HCT116 (cell line): ENCODE results near the gene MORF4L1. TPM values are rescaled to one million over a fixed set of nuclear protein-coding genes. Genes with fewer than 3 reads are reported as not detected.

ENCODE experiments used
- ATAC-seq: fragments of 200-7000 bp; cut with Tn5 transposase; 2 replicates; pipeline ENCODE4 v1.9.1; 2020; ENCODE audit warnings: mild to moderate bottlenecking, moderate library complexity
- BruUV-seq: library from RNA; stranded (reverse); fragments of 400-500 nt; replicated peaks from 2 replicates; lab custom pipeline; 2021; lab: Mats Ljungman, UMichigan
- CTCF ChIA-PET: fragments of 300-600 bp; sonication (Branson Sonifier 250); formaldehyde crosslinking; loops from one replicate; lab custom pipeline; 2021; ENCODE audit warnings: antibody characterized with exemption; lab: Charles Lee
- POLR2A ChIA-PET: fragments of 300-600, 350-600 bp; sonication (Branson Sonifier 250); formaldehyde crosslinking; loops from one replicate; lab custom pipeline; 2021; ENCODE audit warnings: antibody characterized with exemption; lab: Charles Lee
- RAD21 ChIA-PET, 2 experiments: fragments of 300-600 bp; sonication (Branson Sonifier 250); formaldehyde crosslinking; loops; one replicate each; lab custom pipeline; 2023; ENCODE audit warnings: low total read pairs in 2 of 2; ENCODE audit not compliant: uncharacterized antibody in 2 of 2, unreplicated experiment in 2 of 2, low non-redundant PET in 1 of 2; lab: Charles Lee
- DNase-seq: peaks from one replicate; pipeline ENCODE4 v3.0.0-alpha.2; 2010; ENCODE audit warnings: low read depth, low spot score
- H2AFZ ChIP-seq: fragments of 200-600 bp; shearing (Covaris generic), sonication (generic); 2 replicates; pipeline ENCODE4 v1.6.1; 2017; ENCODE audit warnings: low read depth, mixed run types, mixed read lengths, antibody characterized with exemption, low read length; ENCODE audit not compliant: poor library complexity, severe bottlenecking
- H3K27ac ChIP-seq: 2 replicates; pipeline ENCODE4 v1.5.1; 2012; ENCODE audit warnings: low read depth, low read length
- H3K27me3 ChIP-seq: fragments of 200-600 bp; sonication (generic); 2 replicates; pipeline ENCODE4 v1.6.1; 2016; ENCODE audit warnings: mixed run types, low read length, mixed read lengths; ENCODE audit not compliant: insufficient read depth
- H3K36me3 ChIP-seq, 2 experiments: fragments of 200-500 bp in 1 of 2; fragments of 200-600 bp in 1 of 2; sonication (Bioruptor generic) in 1 of 2; sonication (generic) in 1 of 2; 2 replicates each; pipeline versions ENCODE4 v1.5.1 to v1.6.1; 2014 to 2016; ENCODE audit warnings: low read length in 2 of 2, inconsistent platforms in 1 of 2, mixed read lengths in 1 of 2, mixed run types in 1 of 2; ENCODE audit not compliant: insufficient read depth in 2 of 2, control insufficient read depth in 1 of 2
- H3K4me1 ChIP-seq, 2 experiments: fragments of 200-600 bp in 1 of 2; sonication (generic) in 1 of 2; 2 replicates each; pipeline versions ENCODE4 v1.5.1 to v1.6.1; 2012 to 2017; ENCODE audit warnings: low read length in 2 of 2, inconsistent platforms in 1 of 2, mild to moderate bottlenecking in 1 of 2, mixed read lengths in 1 of 2, mixed run types in 1 of 2, moderate library complexity in 1 of 2; ENCODE audit not compliant: insufficient read depth in 2 of 2, control insufficient read depth in 1 of 2
- H3K4me2 ChIP-seq: fragments of 200-600 bp; sonication (generic); 2 replicates; pipeline ENCODE4 v1.6.1; 2017; ENCODE audit warnings: mixed run types, low read length, mixed read lengths
- H3K4me3 ChIP-seq, 2 experiments: fragments of 200-600 bp in 1 of 2; sonication (generic) in 1 of 2; replicated peaks in 1 of 2; 2 replicates each; pipeline ENCODE4 v1.5.1; 2011 to 2016; ENCODE audit warnings: low read length in 2 of 2, control low read depth in 1 of 2, low read depth in 1 of 2, mild to moderate bottlenecking in 1 of 2, mixed read lengths in 1 of 2, mixed run types in 1 of 2
- H3K79me2 ChIP-seq: fragments of 200-600 bp; sonication (generic); 2 replicates; pipeline ENCODE4 v1.6.1; 2017; ENCODE audit warnings: mild to moderate bottlenecking, mixed run types, low read length, moderate library complexity, mixed read lengths; ENCODE audit not compliant: insufficient read depth
- H3K9ac ChIP-seq: fragments of 200-600 bp; sonication (generic); 2 replicates; pipeline ENCODE4 v1.6.1; 2016; ENCODE audit warnings: low read length, mixed read lengths
- H3K9me2 ChIP-seq: fragments of 200-600 bp; sonication (generic), shearing (Covaris generic); 2 replicates; pipeline ENCODE4 v1.6.1; 2017; ENCODE audit warnings: mixed run types, mild to moderate bottlenecking, moderate library complexity; ENCODE audit not compliant: insufficient read depth
- H3K9me3 ChIP-seq, 2 experiments: fragments of 200-500 bp in 1 of 2; fragments of 200-600 bp in 1 of 2; sonication (Bioruptor generic) in 1 of 2; sonication (generic) in 1 of 2; 2 replicates each; pipeline ENCODE4 v1.6.1; 2014 to 2017; ENCODE audit warnings: low read length in 2 of 2, mixed read lengths in 2 of 2, inconsistent platforms in 1 of 2, low read depth in 1 of 2, mild to moderate bottlenecking in 1 of 2, mixed run types in 1 of 2, moderate library complexity in 1 of 2; ENCODE audit not compliant: control insufficient read depth in 1 of 2, insufficient read depth in 1 of 2
- H4K20me1 ChIP-seq: fragments of 200-600 bp; sonication (generic), shearing (Covaris generic); 2 replicates; pipeline ENCODE4 v1.6.1; 2017; ENCODE audit warnings: mixed run types, mild to moderate bottlenecking, moderate library complexity; ENCODE audit not compliant: insufficient read depth
- CBX3 ChIP-seq: IDR thresholded peaks from 2 replicates; pipeline ENCODE4 v1.6.1; 2012; ENCODE audit warnings: low read depth
- JUND ChIP-seq: IDR thresholded peaks from 2 replicates; pipeline ENCODE4 v1.6.1; 2012
- MAX ChIP-seq: IDR thresholded peaks from 2 replicates; pipeline ENCODE4 v1.6.1; 2012
- RAD21 ChIP-seq: IDR thresholded peaks from 2 replicates; pipeline ENCODE4 v1.6.1; 2012; ENCODE audit warnings: low read depth, mild to moderate bottlenecking
- YY1 ChIP-seq: IDR thresholded peaks from 2 replicates; pipeline ENCODE4 v1.6.1; 2011; ENCODE audit warnings: low read length, low read depth, moderate library complexity, mild to moderate bottlenecking; ENCODE audit not compliant: insufficient replicate concordance; ENCODE audit errors: extremely low read depth
- intact Hi-C: fragments of 100-400 bp; cut with micrococcal nuclease; formaldehyde crosslinking; loops from 2 replicates; pipeline ENCODE4 v1.10.0; 2022
- total RNA-seq: library from RNA; stranded (reverse); gene quantifications from one replicate; pipeline ENCODE4 v1.2.1, GENCODE V29; 2021; ENCODE audit not compliant: unreplicated experiment
- TF ChIP-seq, protein P1 (sequence below), 3 experiments: fragments of 200-600 bp in 1 of 3; sonication (generic) in 1 of 3; IDR thresholded peaks in 2 of 3; conservative IDR thresholded peaks in 1 of 3; 2 replicates each; pipeline ENCODE4 v1.5.1; 2012 to 2017; ENCODE audit warnings: low read depth in 2 of 3, low read length in 2 of 3, antibody characterized with exemption in 1 of 3, borderline replicate concordance in 1 of 3, control low read depth in 1 of 3, mild to moderate bottlenecking in 1 of 3, mixed read lengths in 1 of 3, mixed run types in 1 of 3, moderate library complexity in 1 of 3; ENCODE audit not compliant: insufficient read depth in 1 of 3

MORF4L1 gene
- total RNA-seq, 1 experiment from 2014 or later, result 273 TPM

- Histone ChIP-seq H4K20me1 (no peaks in the 10 kb centered on the region; the same call in 1 of the 2 replicates), H3K9me3 (no peaks in the 10 kb centered on the region), H3K4me2 (no peak overlapping the region), H3K27me3 (no peaks in the 10 kb centered on the region), H3K79me2 (peaks cover 11% of the 10 kb centered on the region; the same call in 1 of the 2 replicates), H3K36me3 (peaks cover 43 to 48% of the 10 kb centered on the region in 2 experiments), H3K9ac (no peak overlapping the region), H3K27ac (no peak overlapping the region), H3K4me1 (no peaks in the 10 kb centered on the region), H2AFZ (no peak overlapping the region), H3K4me3 (no peak overlapping the region), H3K9me2 (no peaks in the 10 kb centered on the region)
- ATAC-seq (no peak), DNase-seq (no peak)
- CTCF ChIA-PET, result interaction anchor here (0.6 to 6.0 kb wide), 10 partner anchors 8 to 345 kb away, joined by 3 to 35 read pairs (median 4); no protein-coding TSS in a partner anchor
- RAD21 ChIA-PET, result interaction anchor here (0.6 to 1.0 kb wide), 3 partner anchors 118 to 600 kb away, joined by 3 to 7 read pairs (median 4); no protein-coding TSS in a partner anchor
- no TSS peak for BruUV-seq
- POLR2A ChIA-PET, result interaction anchor here (0.6 to 1.1 kb wide), 3 partner anchors 10 to 72 kb away, joined by 3 to 4 read pairs (median 3); no protein-coding TSS in a partner anchor
- TF ChIP-seq RAD21 (0 out of 2 replicates have a peak, but pooled peaks have one; percentile 12), YY1 (no peak), CBX3 (no peak), JUND (no peak), MAX (no peak)
- TF ChIP-seq, protein P1, sequence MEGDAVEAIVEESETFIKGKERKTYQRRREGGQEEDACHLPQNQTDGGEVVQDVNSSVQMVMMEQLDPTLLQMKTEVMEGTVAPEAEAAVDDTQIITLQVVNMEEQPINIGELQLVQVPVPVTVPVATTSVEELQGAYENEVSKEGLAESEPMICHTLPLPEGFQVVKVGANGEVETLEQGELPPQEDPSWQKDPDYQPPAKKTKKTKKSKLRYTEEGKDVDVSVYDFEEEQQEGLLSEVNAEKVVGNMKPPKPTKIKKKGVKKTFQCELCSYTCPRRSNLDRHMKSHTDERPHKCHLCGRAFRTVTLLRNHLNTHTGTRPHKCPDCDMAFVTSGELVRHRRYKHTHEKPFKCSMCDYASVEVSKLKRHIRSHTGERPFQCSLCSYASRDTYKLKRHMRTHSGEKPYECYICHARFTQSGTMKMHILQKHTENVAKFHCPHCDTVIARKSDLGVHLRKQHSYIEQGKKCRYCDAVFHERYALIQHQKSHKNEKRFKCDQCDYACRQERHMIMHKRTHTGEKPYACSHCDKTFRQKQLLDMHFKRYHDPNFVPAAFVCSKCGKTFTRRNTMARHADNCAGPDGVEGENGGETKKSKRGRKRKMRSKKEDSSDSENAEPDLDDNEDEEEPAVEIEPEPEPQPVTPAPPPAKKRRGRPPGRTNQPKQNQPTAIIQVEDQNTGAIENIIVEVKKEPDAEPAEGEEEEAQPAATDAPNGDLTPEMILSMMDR (IDR thresholded peaks at IDR 0.05 in 2 of 3, conservative IDR thresholded peaks at IDR 0.05 in 1 of 3; ENCODE audit: borderline replicate concordance in 1 of 3, insufficient read depth in 1 of 3, low read depth in 2 of 3, low read length in 2 of 3), result peak in 2 of 3 experiments; percentile 31 to 32; a peak in 1 of 6 replicates
- intact Hi-C loops, result no loop called here
Measured at GRCh38 chr15:78907577-78907976, 34.9 kb downstream of the MORF4L1 start.
